Ishikawa (cell line): ENCODE results near the gene SNRPD3.
A peak's percentile ranks its signal among the peaks of the same experiment; 100 is the strongest.

Source experiments
- CEBPB ChIP-seq: IDR thresholded peaks from 2 replicates; pipeline ENCODE4 v1.6.1; 2012
- CREB1 ChIP-seq: IDR thresholded peaks from 2 replicates; pipeline ENCODE4 v1.6.1; 2012; ENCODE audit warnings: low read depth
- EGR1 ChIP-seq: IDR thresholded peaks from 2 replicates; pipeline ENCODE4 v1.6.1; 2012
- EP300 ChIP-seq: IDR thresholded peaks from 2 replicates; pipeline ENCODE4 v1.6.1; 2012; ENCODE audit warnings: borderline replicate concordance
- FOXM1 ChIP-seq: IDR thresholded peaks from 2 replicates; pipeline ENCODE4 v1.6.1; 2012; ENCODE audit warnings: low read depth, borderline replicate concordance
- NFIC ChIP-seq: IDR thresholded peaks from 2 replicates; pipeline ENCODE4 v1.6.1; 2012
- RAD21 ChIP-seq: IDR thresholded peaks from 2 replicates; pipeline ENCODE4 v1.6.1; 2012; ENCODE audit warnings: low read depth
- TAF1 ChIP-seq: IDR thresholded peaks from 2 replicates; pipeline ENCODE4 v1.6.1; 2012; ENCODE audit warnings: low read depth, mild to moderate bottlenecking
- TCF12 ChIP-seq: IDR thresholded peaks from 2 replicates; pipeline ENCODE4 v1.6.1; 2012; ENCODE audit warnings: low read depth
- TEAD4 ChIP-seq: IDR thresholded peaks from 2 replicates; pipeline ENCODE4 v1.6.1; 2012
- YY1 ChIP-seq: IDR thresholded peaks from 2 replicates; pipeline ENCODE4 v1.6.1; 2012; ENCODE audit warnings: low read depth
- ZBTB7A ChIP-seq: IDR thresholded peaks from 2 replicates; pipeline ENCODE4 v1.6.1; 2012; ENCODE audit warnings: low read depth
- TF ChIP-seq, protein P1 (sequence below): IDR thresholded peaks from 2 replicates; pipeline ENCODE4 v1.6.1; 2012
- TF ChIP-seq, protein P2 (sequence below): IDR thresholded peaks from 2 replicates; pipeline ENCODE4 v1.6.1; 2012
- TF ChIP-seq, protein P3 (sequence below): IDR thresholded peaks from 2 replicates; pipeline ENCODE4 v1.6.1; 2012; ENCODE audit warnings: low read depth, mild to moderate bottlenecking

SNRPD3 gene

DNA sequence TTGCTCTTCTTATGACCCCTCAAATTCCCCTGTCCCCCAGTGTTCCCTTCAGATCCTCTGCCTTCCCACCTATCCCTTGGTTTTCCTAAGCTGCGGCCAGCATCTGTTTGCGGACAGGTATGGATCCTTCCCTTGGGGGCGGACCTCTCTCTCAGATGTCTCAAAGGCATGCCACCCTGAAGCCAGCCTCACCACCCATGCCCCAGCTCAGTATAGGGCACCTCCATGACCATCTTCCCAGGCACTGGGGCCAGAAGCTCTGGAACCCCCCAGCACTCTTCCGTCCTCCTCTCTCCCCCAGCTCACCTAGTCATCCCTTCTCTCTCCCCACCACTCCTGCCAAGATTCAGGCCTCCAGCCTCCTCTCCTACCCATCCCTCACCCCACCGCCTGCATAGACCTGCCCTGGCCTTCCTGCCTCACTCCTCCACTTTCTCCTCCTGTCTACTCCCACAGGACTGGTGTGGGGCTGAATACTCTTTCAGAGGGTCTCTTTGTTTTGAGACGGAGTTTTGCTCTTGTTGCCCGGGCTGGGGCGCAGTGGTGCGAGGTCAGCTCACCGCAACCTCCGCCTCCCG lies 34.9 kb downstream of the SNRPD3 start:
- TF ChIP-seq, protein P1, sequence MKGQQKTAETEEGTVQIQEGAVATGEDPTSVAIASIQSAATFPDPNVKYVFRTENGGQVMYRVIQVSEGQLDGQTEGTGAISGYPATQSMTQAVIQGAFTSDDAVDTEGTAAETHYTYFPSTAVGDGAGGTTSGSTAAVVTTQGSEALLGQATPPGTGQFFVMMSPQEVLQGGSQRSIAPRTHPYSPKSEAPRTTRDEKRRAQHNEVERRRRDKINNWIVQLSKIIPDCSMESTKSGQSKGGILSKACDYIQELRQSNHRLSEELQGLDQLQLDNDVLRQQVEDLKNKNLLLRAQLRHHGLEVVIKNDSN = no peak
- no peak for TF ChIP-seq TAF1
- no peak for TF ChIP-seq CEBPB
- TF ChIP-seq, protein P2, sequence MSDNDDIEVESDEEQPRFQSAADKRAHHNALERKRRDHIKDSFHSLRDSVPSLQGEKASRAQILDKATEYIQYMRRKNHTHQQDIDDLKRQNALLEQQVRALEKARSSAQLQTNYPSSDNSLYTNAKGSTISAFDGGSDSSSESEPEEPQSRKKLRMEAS = no peak
- TF ChIP-seq, protein P3, sequence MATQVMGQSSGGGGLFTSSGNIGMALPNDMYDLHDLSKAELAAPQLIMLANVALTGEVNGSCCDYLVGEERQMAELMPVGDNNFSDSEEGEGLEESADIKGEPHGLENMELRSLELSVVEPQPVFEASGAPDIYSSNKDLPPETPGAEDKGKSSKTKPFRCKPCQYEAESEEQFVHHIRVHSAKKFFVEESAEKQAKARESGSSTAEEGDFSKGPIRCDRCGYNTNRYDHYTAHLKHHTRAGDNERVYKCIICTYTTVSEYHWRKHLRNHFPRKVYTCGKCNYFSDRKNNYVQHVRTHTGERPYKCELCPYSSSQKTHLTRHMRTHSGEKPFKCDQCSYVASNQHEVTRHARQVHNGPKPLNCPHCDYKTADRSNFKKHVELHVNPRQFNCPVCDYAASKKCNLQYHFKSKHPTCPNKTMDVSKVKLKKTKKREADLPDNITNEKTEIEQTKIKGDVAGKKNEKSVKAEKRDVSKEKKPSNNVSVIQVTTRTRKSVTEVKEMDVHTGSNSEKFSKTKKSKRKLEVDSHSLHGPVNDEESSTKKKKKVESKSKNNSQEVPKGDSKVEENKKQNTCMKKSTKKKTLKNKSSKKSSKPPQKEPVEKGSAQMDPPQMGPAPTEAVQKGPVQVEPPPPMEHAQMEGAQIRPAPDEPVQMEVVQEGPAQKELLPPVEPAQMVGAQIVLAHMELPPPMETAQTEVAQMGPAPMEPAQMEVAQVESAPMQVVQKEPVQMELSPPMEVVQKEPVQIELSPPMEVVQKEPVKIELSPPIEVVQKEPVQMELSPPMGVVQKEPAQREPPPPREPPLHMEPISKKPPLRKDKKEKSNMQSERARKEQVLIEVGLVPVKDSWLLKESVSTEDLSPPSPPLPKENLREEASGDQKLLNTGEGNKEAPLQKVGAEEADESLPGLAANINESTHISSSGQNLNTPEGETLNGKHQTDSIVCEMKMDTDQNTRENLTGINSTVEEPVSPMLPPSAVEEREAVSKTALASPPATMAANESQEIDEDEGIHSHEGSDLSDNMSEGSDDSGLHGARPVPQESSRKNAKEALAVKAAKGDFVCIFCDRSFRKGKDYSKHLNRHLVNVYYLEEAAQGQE = no peak
- TF ChIP-seq RAD21 = no peak
- no peak for TF ChIP-seq EGR1

DNA sequence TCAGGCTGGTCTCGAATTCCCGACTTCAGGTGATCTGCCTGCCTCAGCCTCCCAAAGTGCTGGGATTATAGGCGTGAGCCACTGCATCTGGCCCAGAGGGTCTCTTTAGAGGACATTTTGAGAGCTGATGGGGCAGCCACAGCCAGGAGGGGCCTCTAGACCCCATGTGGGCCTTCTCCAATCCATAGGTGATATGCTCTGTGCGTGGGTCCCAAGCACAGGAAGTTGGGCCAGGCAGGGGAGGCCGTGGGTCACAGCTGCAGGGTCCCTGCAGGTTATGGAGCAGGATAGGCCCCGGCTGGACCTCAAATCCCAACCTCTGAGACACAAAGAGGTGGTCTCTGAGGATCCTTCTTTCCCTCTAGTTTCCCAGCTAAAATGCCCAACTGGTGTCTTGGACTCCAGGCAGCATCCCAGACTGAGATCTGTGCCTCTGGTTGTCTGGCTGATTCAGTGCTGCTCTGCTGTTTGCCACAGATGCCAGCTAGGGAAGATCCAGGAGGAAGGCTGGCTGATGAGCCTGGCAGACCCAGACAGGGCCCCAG lies 35.6 kb downstream of the SNRPD3 start:
- TF ChIP-seq NFIC = no peak
- TF ChIP-seq FOXM1 = no peak
- TF ChIP-seq EP300 = no peak
- TF ChIP-seq, protein P2 = no peak

DNA sequence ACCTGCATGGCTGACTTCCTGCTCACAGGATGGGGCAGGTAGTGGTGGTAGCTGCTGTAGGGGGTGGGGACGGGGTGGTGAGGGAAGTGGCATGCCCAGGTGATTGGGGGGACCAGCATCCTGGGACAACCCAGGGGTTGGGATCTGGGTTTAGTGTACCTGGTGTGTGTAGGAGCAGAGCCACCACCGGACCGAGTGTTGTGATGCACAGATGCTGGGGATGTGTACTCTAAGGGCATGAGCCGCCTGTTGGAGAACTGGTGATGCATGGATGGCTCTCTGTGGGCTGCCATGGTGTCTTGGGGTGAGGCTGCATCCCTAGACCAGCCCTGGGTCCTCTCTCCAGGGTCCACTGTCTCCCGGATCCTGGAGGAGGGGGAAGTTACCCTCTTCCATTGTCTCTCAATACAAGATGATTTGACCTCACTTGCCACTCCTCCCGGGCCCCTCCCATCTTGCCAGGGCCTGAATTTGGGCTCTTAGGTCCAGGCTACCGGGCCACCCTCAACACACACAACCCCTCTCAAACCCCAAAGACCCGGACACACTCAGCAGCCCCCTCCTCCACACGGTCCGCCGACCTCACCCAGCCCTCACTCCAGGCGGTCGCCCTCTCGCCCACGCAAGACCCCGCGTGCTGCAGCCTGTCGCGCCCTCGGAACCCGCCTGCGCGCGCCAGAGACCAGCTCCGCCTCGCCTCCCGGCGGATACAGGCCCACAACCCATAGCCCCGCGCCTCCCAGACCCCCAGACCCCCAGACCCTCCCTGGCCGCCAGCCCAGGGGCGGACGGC lies 36.5 kb downstream of the SNRPD3 start:
- TF ChIP-seq, protein P3 = no peak
- TF ChIP-seq CEBPB = no peak
- peak; percentile 60; the same call in 1 of the 2 replicates for TF ChIP-seq ZBTB7A
- no peak for TF ChIP-seq TCF12
- TF ChIP-seq, protein P2 = peak; percentile 56; the same call in 1 of the 2 replicates
- no peak for TF ChIP-seq CREB1
- TF ChIP-seq EGR1 = peak; percentile 89

DNA sequence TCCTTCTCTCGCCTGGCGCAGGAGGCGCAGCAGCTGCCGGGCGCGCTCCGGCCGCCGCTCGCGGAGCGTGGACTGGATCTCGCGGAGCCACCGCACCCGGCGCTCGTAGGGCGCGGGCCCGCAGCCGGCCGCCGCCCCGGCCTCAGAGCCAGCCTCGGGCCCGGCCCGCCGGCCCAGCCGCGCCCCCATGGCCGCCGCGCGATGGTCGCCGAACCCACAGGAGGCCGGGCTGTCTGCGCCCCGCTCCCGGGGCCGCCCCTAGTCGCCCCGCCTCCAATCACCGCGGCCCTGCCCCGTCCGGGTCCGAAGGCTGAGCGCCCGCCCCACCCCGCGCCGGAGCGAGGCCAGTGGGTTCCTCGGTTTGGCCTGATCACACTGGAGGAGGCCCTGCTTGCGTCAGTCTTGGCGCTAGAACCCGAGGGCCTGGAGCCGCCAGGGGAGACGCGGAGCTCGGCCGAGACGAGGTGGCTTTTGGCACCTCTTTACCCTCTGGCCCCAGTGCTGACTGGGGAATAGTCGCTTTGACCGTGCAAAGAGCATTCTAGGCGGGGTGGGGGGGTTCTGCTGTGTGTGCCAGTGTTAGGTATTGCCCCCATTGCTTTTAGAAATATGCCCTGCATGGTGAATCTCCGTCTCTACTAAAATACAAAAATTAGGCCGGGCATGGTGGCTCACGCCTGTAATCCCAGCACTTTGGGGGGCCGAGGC lies 37.2 kb downstream of the SNRPD3 start, which contains the start of gene LRRC75B:
Gene LRRC75B (minus strand): TSS at position 223 of the 708 bp plus-strand sequence. CDS start 34 bp downstream, at position 189.
- TF ChIP-seq FOXM1 (no peak), TAF1 (peak; percentile 36; the same call in 1 of the 2 replicates), NFIC (peak; percentile 46), TCF12 (peak; percentile 5; the same call in 1 of the 2 replicates), CREB1 (no peak), EGR1 (no peak), ZBTB7A (no peak), TEAD4 (no peak), CEBPB (peak; percentile 39; the same call in 1 of the 2 replicates), EP300 (no peak), RAD21 (no peak), YY1 (no peak)
- TF ChIP-seq, protein P2 = peak; percentile 29; the same call in 1 of the 2 replicates

DNA sequence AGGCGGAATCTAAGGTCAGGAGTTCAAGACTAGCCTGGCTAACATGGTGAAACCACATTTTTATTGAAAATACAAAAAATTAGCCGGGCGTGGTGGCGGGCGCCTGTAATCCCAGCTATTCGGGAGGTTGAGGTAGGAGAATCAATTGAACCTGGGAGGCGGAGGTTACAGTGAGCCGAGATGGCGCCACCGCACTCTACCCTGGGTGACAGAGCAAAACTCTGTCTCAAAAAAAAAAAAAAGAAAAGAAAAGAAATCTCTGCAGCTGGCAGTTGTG lies 37.7 kb downstream of the SNRPD3 start:
- peak; percentile 40; the same call in 1 of the 2 replicates for TF ChIP-seq ZBTB7A
